ENCODE results near the gene POLR2J3.
"Not testable (repeated sequence)": the region's sequence is repeated elsewhere in the genome, so short reads cannot be mapped to it uniquely, and the experiment has no call there.

Gene POLR2J3

GRCh38 chr7:102535062-102535615 is 37.2 kb downstream of the POLR2J3 start:
- CTCF ChIA-PET; DNase-seq (ENCODE audit: extremely low spot score); POLR2A ChIA-PET: not testable (repeated sequence)

- CTCF ChIA-PET; DNase-seq (ENCODE audit: extremely low spot score); POLR2A ChIA-PET: not testable (repeated sequence)
Observed at GRCh38 chr7:102532127-102532526, 40.3 kb downstream of the POLR2J3 start.

GRCh38 chr7:102531583-102531982 is 40.8 kb downstream of the POLR2J3 start:
- DNase-seq (ENCODE audit: extremely low spot score); POLR2A ChIA-PET; CTCF ChIA-PET: not testable (repeated sequence)

GRCh38 chr7:102527822-102528793 is 44.3 kb downstream of the POLR2J3 start:
- POLR2A ChIA-PET; DNase-seq (ENCODE audit: extremely low spot score); CTCF ChIA-PET: not testable (repeated sequence)

- DNase-seq (ENCODE audit: extremely low spot score); CTCF ChIA-PET; POLR2A ChIA-PET: not testable (repeated sequence)
Observed at GRCh38 chr7:102527182-102527581, 45.2 kb downstream of the POLR2J3 start.

- CTCF ChIA-PET; POLR2A ChIA-PET; DNase-seq (ENCODE audit: extremely low spot score): not testable (repeated sequence)
Observed at GRCh38 chr7:102524803-102525202, 47.6 kb downstream of the POLR2J3 start.

- POLR2A ChIA-PET; CTCF ChIA-PET; DNase-seq (ENCODE audit: extremely low spot score): not testable (repeated sequence)
Observed at GRCh38 chr7:102520797-102521196, 51.6 kb downstream of the POLR2J3 start.

- POLR2A ChIA-PET; DNase-seq (ENCODE audit: extremely low spot score); CTCF ChIA-PET: not testable (repeated sequence)
Observed at GRCh38 chr7:102517550-102518147, 54.7 kb downstream of the POLR2J3 start, which contains the start of gene RASA4B. TSS of gene RASA4B (minus strand) at chr7:102517777. CDS start at chr7:102517710, 67 bp downstream.

Measured in HEK293T (cell line).